DOHH2 (cell line): Measurements from ENCODE around the gene L3MBTL4.

Source experiments
- EZH2phosphoT487 ChIP-seq: fragments of 200-600 bp; sonication (generic); IDR thresholded peaks from 2 replicates; pipeline ENCODE4 v1.6.1; 2017; ENCODE audit warnings: borderline replicate concordance, mild to moderate bottlenecking, antibody characterized with exemption, low read length, moderate library complexity, mixed read lengths
- TF ChIP-seq, protein P1 (sequence below): fragments of 200-600 bp; sonication (generic); IDR thresholded peaks from one replicate; pipeline ENCODE4 v1.5.1; 2014; ENCODE audit warnings: antibody characterized with exemption, mild to moderate bottlenecking, low read depth, low read length; ENCODE audit not compliant: poor library complexity, severe bottlenecking

DNA sequence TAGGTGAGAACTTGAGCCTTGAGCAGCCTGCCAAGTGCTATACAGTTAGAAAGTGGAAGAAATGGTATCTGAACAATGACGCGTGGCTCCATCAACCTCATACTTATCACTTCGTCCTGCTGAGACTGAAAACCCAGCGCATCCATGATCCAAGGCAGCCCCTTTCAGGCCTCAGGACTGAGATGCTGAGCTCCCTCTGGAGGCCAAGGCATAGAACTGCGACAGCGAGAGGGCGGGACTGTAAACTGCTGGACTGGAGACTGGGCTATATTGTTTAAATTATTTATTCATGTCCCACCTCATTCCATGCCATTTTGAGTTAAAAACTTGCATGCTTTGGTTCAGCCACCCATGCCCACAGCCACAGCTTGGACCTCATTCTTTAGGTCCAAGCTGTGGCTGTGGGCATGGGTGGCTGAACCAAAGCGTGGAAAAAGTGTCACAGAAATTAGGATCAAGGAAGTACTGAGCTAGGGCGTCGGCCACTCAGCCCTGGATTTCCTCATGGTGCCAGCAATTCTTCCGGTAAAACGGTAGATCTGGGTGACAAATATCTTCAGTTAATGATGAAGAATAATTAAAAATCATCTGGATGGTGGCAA, 195.5 kb downstream of the L3MBTL4 start:
- TF ChIP-seq, protein P1, sequence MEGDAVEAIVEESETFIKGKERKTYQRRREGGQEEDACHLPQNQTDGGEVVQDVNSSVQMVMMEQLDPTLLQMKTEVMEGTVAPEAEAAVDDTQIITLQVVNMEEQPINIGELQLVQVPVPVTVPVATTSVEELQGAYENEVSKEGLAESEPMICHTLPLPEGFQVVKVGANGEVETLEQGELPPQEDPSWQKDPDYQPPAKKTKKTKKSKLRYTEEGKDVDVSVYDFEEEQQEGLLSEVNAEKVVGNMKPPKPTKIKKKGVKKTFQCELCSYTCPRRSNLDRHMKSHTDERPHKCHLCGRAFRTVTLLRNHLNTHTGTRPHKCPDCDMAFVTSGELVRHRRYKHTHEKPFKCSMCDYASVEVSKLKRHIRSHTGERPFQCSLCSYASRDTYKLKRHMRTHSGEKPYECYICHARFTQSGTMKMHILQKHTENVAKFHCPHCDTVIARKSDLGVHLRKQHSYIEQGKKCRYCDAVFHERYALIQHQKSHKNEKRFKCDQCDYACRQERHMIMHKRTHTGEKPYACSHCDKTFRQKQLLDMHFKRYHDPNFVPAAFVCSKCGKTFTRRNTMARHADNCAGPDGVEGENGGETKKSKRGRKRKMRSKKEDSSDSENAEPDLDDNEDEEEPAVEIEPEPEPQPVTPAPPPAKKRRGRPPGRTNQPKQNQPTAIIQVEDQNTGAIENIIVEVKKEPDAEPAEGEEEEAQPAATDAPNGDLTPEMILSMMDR, result peak; percentile 77
- no peak for TF ChIP-seq EZH2phosphoT487
